Panc1 (cell line): ENCODE data around the gene TMPRSS5. TPM values are rescaled to one million over a fixed set of nuclear protein-coding genes. Genes with fewer than 3 reads are reported as not detected.

Source experiments
- ATAC-seq: fragments of 200-7000 bp; cut with Tn5 transposase; 2 replicates; pipeline ENCODE4 v1.9.1; 2020; ENCODE audit warnings: mild to moderate bottlenecking, moderate library complexity
- BruUV-seq: library from RNA; stranded (reverse); fragments of 400-500 nt; replicated peaks from 2 replicates; lab custom pipeline; 2021; lab: Mats Ljungman, UMichigan
- CTCF ChIA-PET: fragments of 300-600 bp; sonication (Branson Sonifier 250); formaldehyde crosslinking; loops from one replicate; lab custom pipeline; 2022; ENCODE audit warnings: antibody characterized with exemption; lab: Charles Lee
- POLR2A ChIA-PET: fragments of 300-600 bp; sonication (Branson Sonifier 250); formaldehyde crosslinking; loops from one replicate; lab custom pipeline; 2022; ENCODE audit warnings: antibody characterized with exemption; lab: Charles Lee
- DNase-seq: peaks from one replicate; pipeline ENCODE4 v3.0.0-alpha.2; 2010; ENCODE audit warnings: low read depth, low spot score
- H3K27ac ChIP-seq: 2 replicates; pipeline ENCODE4 v1.5.1; 2011; ENCODE audit warnings: mild to moderate bottlenecking, low read length, inconsistent platforms
- H3K27me3 ChIP-seq: fragments of 200-500 bp; sonication (Bioruptor generic); 2 replicates; pipeline ENCODE4 v1.6.0; 2014; ENCODE audit warnings: low read length, inconsistent platforms; ENCODE audit not compliant: control insufficient read depth, insufficient read depth
- H3K36me3 ChIP-seq: fragments of 200-500 bp; sonication (Bioruptor generic); 2 replicates; pipeline ENCODE4 v1.5.1; 2014; ENCODE audit warnings: inconsistent platforms, mild to moderate bottlenecking, low read length, moderate library complexity; ENCODE audit not compliant: control insufficient read depth, insufficient read depth
- H3K4me1 ChIP-seq: 2 replicates; pipeline ENCODE4 v1.5.1; 2011; ENCODE audit warnings: inconsistent platforms, mild to moderate bottlenecking, low read length, moderate library complexity; ENCODE audit not compliant: control insufficient read depth, insufficient read depth
- H3K4me3 ChIP-seq, 2 experiments: 2 replicates each; pipeline ENCODE4 v1.5.1; 2011 to 2012; ENCODE audit warnings: low read depth in 2 of 2, low read length in 2 of 2, mild to moderate bottlenecking in 2 of 2, inconsistent platforms in 1 of 2, moderate library complexity in 1 of 2
- H3K9me3 ChIP-seq: fragments of 200-500 bp; sonication (Bioruptor generic); 2 replicates; pipeline ENCODE4 v1.5.1; 2014; ENCODE audit warnings: low read depth, mild to moderate bottlenecking, inconsistent platforms, low read length, moderate library complexity; ENCODE audit not compliant: control insufficient read depth, insufficient read depth
- POLR2AphosphoS5 ChIP-seq: IDR thresholded peaks from 2 replicates; pipeline ENCODE4 v1.6.1; 2012; ENCODE audit warnings: mild to moderate bottlenecking, low read depth, low read length, moderate library complexity
- SIN3A ChIP-seq: IDR thresholded peaks from 2 replicates; pipeline ENCODE4 v1.6.1; 2012; ENCODE audit warnings: low read depth, mild to moderate bottlenecking, low read length, moderate library complexity, borderline replicate concordance; ENCODE audit not compliant: insufficient read depth
- TCF7L2 ChIP-seq: IDR thresholded peaks from 2 replicates; pipeline ENCODE4 v1.6.1; 2011; ENCODE audit warnings: mild to moderate bottlenecking, low read depth, low read length, inconsistent platforms
- in situ Hi-C: cut with HindIII; loops from 2 replicates; pipeline ENCODE4 v1.10.0; 2016; ENCODE audit warnings: low sequenced_read_pairs, low pct_unique_long_range_greater_than_20kb
- intact Hi-C: fragments of 100-400 bp; cut with micrococcal nuclease; formaldehyde crosslinking; loops from one replicate; pipeline ENCODE4 v1.10.0; 2022; ENCODE audit not compliant: unreplicated experiment
- total RNA-seq: library from RNA; stranded (reverse); gene quantifications from one replicate; pipeline ENCODE4 v1.2.1, GENCODE V29; 2021; ENCODE audit not compliant: unreplicated experiment
- TF ChIP-seq, protein P1 (sequence below): fragments of 450-650 bp; IDR thresholded peaks from 2 replicates; pipeline ENCODE4 v1.5.1; 2017; ENCODE audit warnings: mild to moderate bottlenecking
- TF ChIP-seq, protein P2 (sequence below), 2 experiments: IDR thresholded peaks; 2 replicates each; pipeline ENCODE4 v1.6.1; 2011 to 2012; ENCODE audit warnings: low read depth in 2 of 2, control low read depth in 1 of 2, low read length in 1 of 2, mild to moderate bottlenecking in 1 of 2, moderate library complexity in 1 of 2; ENCODE audit not compliant: insufficient read depth in 1 of 2

Gene TMPRSS5
- total RNA-seq, 1 experiment from 2014 or later = 0.85 TPM

DNA sequence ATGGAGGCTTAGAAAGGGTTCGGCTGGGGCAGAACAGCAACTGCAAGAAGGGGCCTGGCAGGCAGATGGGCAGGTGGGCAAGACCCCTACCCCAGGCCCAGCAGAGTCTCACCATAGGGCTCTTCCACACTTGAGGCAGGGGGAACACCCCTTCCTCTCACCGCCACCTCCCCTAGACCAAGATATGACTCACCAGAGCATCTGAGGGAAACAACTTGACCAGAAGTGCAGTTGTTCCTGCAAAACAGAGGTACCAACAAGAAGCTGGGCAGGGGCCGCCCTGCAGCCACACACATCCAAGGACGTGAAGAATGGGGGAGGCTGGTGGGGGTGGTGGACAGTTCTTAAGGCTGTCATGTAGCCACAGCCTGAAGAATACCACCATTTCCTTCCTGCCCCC lies 10.9 kb downstream of the TMPRSS5 start:
- no peak overlapping the region for H3K27ac ChIP-seq
- ChIA-PET POLR2A (no interaction called here), CTCF (no interaction called here)
- in situ Hi-C loops = no loop called here
- no peak for ATAC-seq
- intact Hi-C loops = no loop called here
- no peak for DNase-seq
- BruUV-seq = no TSS peak
- no peaks in the 10 kb centered on the region for H3K36me3 ChIP-seq
- TF ChIP-seq, protein P1, sequence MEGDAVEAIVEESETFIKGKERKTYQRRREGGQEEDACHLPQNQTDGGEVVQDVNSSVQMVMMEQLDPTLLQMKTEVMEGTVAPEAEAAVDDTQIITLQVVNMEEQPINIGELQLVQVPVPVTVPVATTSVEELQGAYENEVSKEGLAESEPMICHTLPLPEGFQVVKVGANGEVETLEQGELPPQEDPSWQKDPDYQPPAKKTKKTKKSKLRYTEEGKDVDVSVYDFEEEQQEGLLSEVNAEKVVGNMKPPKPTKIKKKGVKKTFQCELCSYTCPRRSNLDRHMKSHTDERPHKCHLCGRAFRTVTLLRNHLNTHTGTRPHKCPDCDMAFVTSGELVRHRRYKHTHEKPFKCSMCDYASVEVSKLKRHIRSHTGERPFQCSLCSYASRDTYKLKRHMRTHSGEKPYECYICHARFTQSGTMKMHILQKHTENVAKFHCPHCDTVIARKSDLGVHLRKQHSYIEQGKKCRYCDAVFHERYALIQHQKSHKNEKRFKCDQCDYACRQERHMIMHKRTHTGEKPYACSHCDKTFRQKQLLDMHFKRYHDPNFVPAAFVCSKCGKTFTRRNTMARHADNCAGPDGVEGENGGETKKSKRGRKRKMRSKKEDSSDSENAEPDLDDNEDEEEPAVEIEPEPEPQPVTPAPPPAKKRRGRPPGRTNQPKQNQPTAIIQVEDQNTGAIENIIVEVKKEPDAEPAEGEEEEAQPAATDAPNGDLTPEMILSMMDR = no peak
- TF ChIP-seq, protein P2, sequence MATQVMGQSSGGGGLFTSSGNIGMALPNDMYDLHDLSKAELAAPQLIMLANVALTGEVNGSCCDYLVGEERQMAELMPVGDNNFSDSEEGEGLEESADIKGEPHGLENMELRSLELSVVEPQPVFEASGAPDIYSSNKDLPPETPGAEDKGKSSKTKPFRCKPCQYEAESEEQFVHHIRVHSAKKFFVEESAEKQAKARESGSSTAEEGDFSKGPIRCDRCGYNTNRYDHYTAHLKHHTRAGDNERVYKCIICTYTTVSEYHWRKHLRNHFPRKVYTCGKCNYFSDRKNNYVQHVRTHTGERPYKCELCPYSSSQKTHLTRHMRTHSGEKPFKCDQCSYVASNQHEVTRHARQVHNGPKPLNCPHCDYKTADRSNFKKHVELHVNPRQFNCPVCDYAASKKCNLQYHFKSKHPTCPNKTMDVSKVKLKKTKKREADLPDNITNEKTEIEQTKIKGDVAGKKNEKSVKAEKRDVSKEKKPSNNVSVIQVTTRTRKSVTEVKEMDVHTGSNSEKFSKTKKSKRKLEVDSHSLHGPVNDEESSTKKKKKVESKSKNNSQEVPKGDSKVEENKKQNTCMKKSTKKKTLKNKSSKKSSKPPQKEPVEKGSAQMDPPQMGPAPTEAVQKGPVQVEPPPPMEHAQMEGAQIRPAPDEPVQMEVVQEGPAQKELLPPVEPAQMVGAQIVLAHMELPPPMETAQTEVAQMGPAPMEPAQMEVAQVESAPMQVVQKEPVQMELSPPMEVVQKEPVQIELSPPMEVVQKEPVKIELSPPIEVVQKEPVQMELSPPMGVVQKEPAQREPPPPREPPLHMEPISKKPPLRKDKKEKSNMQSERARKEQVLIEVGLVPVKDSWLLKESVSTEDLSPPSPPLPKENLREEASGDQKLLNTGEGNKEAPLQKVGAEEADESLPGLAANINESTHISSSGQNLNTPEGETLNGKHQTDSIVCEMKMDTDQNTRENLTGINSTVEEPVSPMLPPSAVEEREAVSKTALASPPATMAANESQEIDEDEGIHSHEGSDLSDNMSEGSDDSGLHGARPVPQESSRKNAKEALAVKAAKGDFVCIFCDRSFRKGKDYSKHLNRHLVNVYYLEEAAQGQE (IDR thresholded peaks at IDR 0.05; ENCODE audit: insufficient read depth in 1 of 2, low read depth in 2 of 2, low read length in 1 of 2) = no peak
- TF ChIP-seq SIN3A (no peak), POLR2AphosphoS5 (no peak), TCF7L2 (no peak)
- no peaks in the 10 kb centered on the region for H3K4me1 ChIP-seq
- no peak overlapping the region for H3K4me3 ChIP-seq
- H3K27me3 ChIP-seq = no peaks in the 10 kb centered on the region
- H3K9me3 ChIP-seq = no peaks in the 10 kb centered on the region

DNA sequence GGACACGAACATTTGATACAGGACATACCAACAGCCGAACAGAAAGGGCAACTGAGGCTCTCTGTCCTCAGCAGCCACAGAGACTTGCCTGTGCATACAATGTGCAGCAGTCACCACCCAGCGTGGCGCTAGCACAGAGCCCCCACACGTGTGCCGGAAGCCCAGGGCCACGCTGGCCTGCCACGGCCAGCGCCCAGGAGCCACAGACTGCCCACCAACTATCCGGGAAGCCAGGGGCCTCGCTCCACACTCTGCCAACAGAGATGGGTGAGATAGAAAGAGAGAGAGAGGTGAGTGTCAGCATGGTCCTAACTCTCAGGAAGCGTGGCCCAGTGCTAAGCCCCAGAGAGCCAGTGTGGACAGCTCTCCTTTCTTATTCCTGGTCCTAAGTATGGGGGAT lies 11.7 kb downstream of the TMPRSS5 start:
- CTCF ChIA-PET = no interaction called here
- Histone ChIP-seq H3K27me3 (no peaks in the 10 kb centered on the region), H3K36me3 (no peaks in the 10 kb centered on the region), H3K9me3 (no peaks in the 10 kb centered on the region), H3K27ac (no peak overlapping the region), H3K4me3 (no peak overlapping the region), H3K4me1 (no peaks in the 10 kb centered on the region)
- TF ChIP-seq TCF7L2 (no peak), POLR2AphosphoS5 (no peak), SIN3A (no peak)
- TF ChIP-seq, protein P1 = no peak
- TF ChIP-seq, protein P2 (IDR thresholded peaks at IDR 0.05; ENCODE audit: insufficient read depth in 1 of 2, low read depth in 2 of 2, low read length in 1 of 2) = no peak
- POLR2A ChIA-PET = no interaction called here
- intact Hi-C loops = no loop called here
- in situ Hi-C loops = no loop called here
- DNase-seq (no peak), ATAC-seq (no peak)
- no TSS peak for BruUV-seq
